Neural cell (in vitro differentiated cells): Measurements from ENCODE around the gene ST3GAL5. TPM values are rescaled to one million over a fixed set of nuclear protein-coding genes. Genes with fewer than 3 reads are reported as not detected.

Source experiments
- H2AFZ ChIP-seq: fragments of 200-600, 300-800 bp; sonication (generic), shearing (Covaris generic); 2 replicates; pipeline ENCODE4 v1.6.0; 2014; ENCODE audit warnings: low read depth, mild to moderate bottlenecking, antibody characterized with exemption, low read length, moderate library complexity
- H3F3A ChIP-seq: fragments of 200-600 bp; shearing (Covaris generic); 2 replicates; pipeline ENCODE4 v1.6.1; 2016; ENCODE audit warnings: mild to moderate bottlenecking, moderate library complexity, mixed read lengths, antibody characterized with exemption, low read length; ENCODE audit not compliant: insufficient read depth, poor library complexity, severe bottlenecking
- H3K27ac ChIP-seq: fragments of 200-600, 300-800 bp; sonication (generic), shearing (Covaris generic); 2 replicates; pipeline ENCODE4 v1.5.1; 2014; ENCODE audit warnings: mild to moderate bottlenecking, low read length, moderate library complexity
- H3K27me3 ChIP-seq: fragments of 300-800, 200-600 bp; sonication (generic), shearing (Covaris generic); 2 replicates; pipeline ENCODE4 v1.6.0; 2014; ENCODE audit warnings: mild to moderate bottlenecking, low read depth, low read length, moderate library complexity; ENCODE audit not compliant: insufficient read depth
- H3K36me3 ChIP-seq: fragments of 300-800, 200-600 bp; sonication (generic), shearing (Covaris generic); 2 replicates; pipeline ENCODE4 v1.5.1; 2014; ENCODE audit warnings: mild to moderate bottlenecking, antibody characterized with exemption, low read length, moderate library complexity; ENCODE audit not compliant: insufficient read depth
- H3K4me2 ChIP-seq: fragments of 300-800, 200-600 bp; sonication (generic), shearing (Covaris generic); 2 replicates; pipeline ENCODE4 v1.6.0; 2014; ENCODE audit warnings: mild to moderate bottlenecking, low read length
- H3K4me3 ChIP-seq: fragments of 300-800, 200-600 bp; sonication (generic), shearing (Covaris generic); 2 replicates; pipeline ENCODE4 v1.5.1; 2014; ENCODE audit warnings: mild to moderate bottlenecking, low read length, moderate library complexity
- H3K79me2 ChIP-seq: fragments of 200-600 bp; shearing (Covaris generic); replicated peaks from 2 replicates; pipeline ENCODE4 v1.6.0; 2014; ENCODE audit warnings: mild to moderate bottlenecking, low read length, moderate library complexity; ENCODE audit not compliant: insufficient read depth
- H3K9ac ChIP-seq: fragments of 300-800, 200-600 bp; sonication (generic), shearing (Covaris generic); 2 replicates; pipeline ENCODE4 v1.6.1; 2016; ENCODE audit warnings: mild to moderate bottlenecking, low read length, mixed read lengths
- H3K9me2 ChIP-seq: fragments of 200-600 bp; shearing (Covaris generic); 2 replicates; pipeline ENCODE4 v1.6.1; 2016; ENCODE audit warnings: mild to moderate bottlenecking, low read length, mixed read lengths; ENCODE audit not compliant: insufficient read depth
- H3K9me3 ChIP-seq: fragments of 200-600, 300-800 bp; sonication (generic), shearing (Covaris generic); 2 replicates; pipeline ENCODE4 v1.6.1; 2016; ENCODE audit warnings: mild to moderate bottlenecking, mixed run types, low read length, moderate library complexity, mixed read lengths
- H4K20me1 ChIP-seq: fragments of 200-600 bp; shearing (Covaris generic); 2 replicates; pipeline ENCODE4 v1.6.1; 2016; ENCODE audit warnings: mild to moderate bottlenecking, mixed run types; ENCODE audit not compliant: insufficient read depth
- EP300 ChIP-seq: fragments of 450-650 bp; conservative IDR thresholded peaks from 2 replicates; pipeline ENCODE4 v1.6.1; 2014; ENCODE audit warnings: antibody characterized with exemption, mild to moderate bottlenecking, moderate library complexity; ENCODE audit not compliant: poor library complexity, severe bottlenecking
- EZH2 ChIP-seq: fragments of 200-600, 300-800 bp; shearing (Covaris generic), sonication (generic); IDR thresholded peaks from 2 replicates; pipeline ENCODE4 v1.6.1; 2014; ENCODE audit warnings: antibody characterized with exemption, low read length, borderline replicate concordance, mild to moderate bottlenecking; ENCODE audit not compliant: insufficient read depth, poor library complexity, severe bottlenecking
- MXI1 ChIP-seq: fragments of 450-650 bp; conservative IDR thresholded peaks from 2 replicates; pipeline ENCODE4 v1.6.1; 2014; ENCODE audit warnings: antibody characterized with exemption, mild to moderate bottlenecking; ENCODE audit not compliant: poor library complexity, severe bottlenecking
- POLR2AphosphoS5 ChIP-seq: IDR thresholded peaks from 2 replicates; pipeline ENCODE4 v1.6.1; 2012
- RAD21 ChIP-seq: fragments of 450-650 bp; conservative IDR thresholded peaks from 2 replicates; pipeline ENCODE4 v1.6.1; 2014; ENCODE audit warnings: antibody characterized with exemption, mild to moderate bottlenecking, moderate library complexity
- SMC3 ChIP-seq: fragments of 450-650 bp; conservative IDR thresholded peaks from 2 replicates; pipeline ENCODE4 v1.6.1; 2014; ENCODE audit warnings: antibody characterized with exemption, mild to moderate bottlenecking, moderate library complexity; ENCODE audit not compliant: poor library complexity
- polyA plus RNA-seq: library from polyadenylated mRNA; depleted of rRNA; stranded (reverse); fragments of >200 nt; gene quantifications from 2 replicates; pipeline ENCODE4 v1.2.3, GENCODE V29; 2014
- TF ChIP-seq, protein P1 (sequence below): IDR thresholded peaks from 2 replicates; pipeline ENCODE4 v1.6.1; 2012; ENCODE audit warnings: borderline replicate concordance
- TF ChIP-seq, protein P2 (sequence below): fragments of 450-650 bp; IDR thresholded peaks from 2 replicates; pipeline ENCODE4 v1.5.1; 2014; ENCODE audit warnings: antibody characterized with exemption, mild to moderate bottlenecking, moderate library complexity; ENCODE audit not compliant: poor library complexity, severe bottlenecking

The ST3GAL5 gene
- polyA plus RNA-seq, 1 donor from 2014 or later: 55.6 TPM

- H3F3A ChIP-seq: no peaks in the 10 kb centered on the region
- no peaks in the 10 kb centered on the region for H3K36me3 ChIP-seq
- no peak overlapping the region for H2AFZ ChIP-seq
- TF ChIP-seq POLR2AphosphoS5: no peak
- H3K4me3 ChIP-seq: no peak overlapping the region
- H3K4me2 ChIP-seq: no peak overlapping the region
- no peaks in the 10 kb centered on the region for H3K27me3 ChIP-seq
- H3K9me3 ChIP-seq: no peaks in the 10 kb centered on the region
- no peaks in the 10 kb centered on the region for H3K9me2 ChIP-seq
- H3K9ac ChIP-seq: no peak overlapping the region
- H3K27ac ChIP-seq: no peak overlapping the region
- H4K20me1 ChIP-seq: no peaks in the 10 kb centered on the region
- no peaks in the 10 kb centered on the region for H3K79me2 ChIP-seq
Observed at GRCh38 chr2:85873679-85874078, 15.1 kb downstream of the ST3GAL5 start.

DNA sequence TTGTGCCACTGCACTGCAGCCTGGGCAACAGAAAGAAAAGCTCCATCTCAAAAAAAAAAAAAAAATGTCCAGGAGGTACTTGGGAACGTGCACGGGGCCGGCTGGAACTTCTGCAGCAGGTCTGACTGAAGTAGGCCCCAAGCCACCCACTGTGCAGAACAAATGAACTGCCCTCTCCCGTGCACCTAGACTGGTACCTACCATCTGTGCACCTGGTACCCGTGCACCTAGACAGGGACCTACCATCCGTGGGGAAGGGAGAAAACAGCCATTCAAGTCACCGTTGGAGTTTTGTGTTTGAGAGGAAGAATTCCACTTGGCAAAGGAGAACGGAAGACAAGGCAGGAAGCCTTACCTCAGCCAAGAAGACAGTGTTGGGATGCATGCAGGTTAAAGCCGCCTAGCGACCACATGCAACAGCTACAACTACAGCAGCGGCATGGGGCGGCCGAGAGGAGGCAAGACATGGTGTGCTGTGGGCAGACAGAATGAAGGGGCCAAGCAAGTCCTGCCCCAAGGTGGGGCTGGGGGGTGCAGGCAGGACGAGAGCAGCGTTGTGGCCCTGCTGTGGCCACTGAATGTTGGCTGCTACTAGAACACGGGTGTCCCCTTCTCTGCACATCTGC, 16.1 kb downstream of the ST3GAL5 start:
- Histone ChIP-seq H3F3A (no peaks in the 10 kb centered on the region), H4K20me1 (no peaks in the 10 kb centered on the region), H3K27me3 (no peaks in the 10 kb centered on the region), H2AFZ (no peak overlapping the region), H3K9ac (no peak overlapping the region), H3K9me3 (no peaks in the 10 kb centered on the region), H3K36me3 (no peaks in the 10 kb centered on the region), H3K79me2 (no peaks in the 10 kb centered on the region), H3K9me2 (no peaks in the 10 kb centered on the region), H3K4me2 (no peak overlapping the region), H3K27ac (no peak overlapping the region), H3K4me3 (no peak overlapping the region)
- TF ChIP-seq RAD21: no peak
- TF ChIP-seq SMC3: no peak
- TF ChIP-seq EZH2: no peak
- no peak for TF ChIP-seq POLR2AphosphoS5
- TF ChIP-seq EP300: no peak
- TF ChIP-seq, protein P1, sequence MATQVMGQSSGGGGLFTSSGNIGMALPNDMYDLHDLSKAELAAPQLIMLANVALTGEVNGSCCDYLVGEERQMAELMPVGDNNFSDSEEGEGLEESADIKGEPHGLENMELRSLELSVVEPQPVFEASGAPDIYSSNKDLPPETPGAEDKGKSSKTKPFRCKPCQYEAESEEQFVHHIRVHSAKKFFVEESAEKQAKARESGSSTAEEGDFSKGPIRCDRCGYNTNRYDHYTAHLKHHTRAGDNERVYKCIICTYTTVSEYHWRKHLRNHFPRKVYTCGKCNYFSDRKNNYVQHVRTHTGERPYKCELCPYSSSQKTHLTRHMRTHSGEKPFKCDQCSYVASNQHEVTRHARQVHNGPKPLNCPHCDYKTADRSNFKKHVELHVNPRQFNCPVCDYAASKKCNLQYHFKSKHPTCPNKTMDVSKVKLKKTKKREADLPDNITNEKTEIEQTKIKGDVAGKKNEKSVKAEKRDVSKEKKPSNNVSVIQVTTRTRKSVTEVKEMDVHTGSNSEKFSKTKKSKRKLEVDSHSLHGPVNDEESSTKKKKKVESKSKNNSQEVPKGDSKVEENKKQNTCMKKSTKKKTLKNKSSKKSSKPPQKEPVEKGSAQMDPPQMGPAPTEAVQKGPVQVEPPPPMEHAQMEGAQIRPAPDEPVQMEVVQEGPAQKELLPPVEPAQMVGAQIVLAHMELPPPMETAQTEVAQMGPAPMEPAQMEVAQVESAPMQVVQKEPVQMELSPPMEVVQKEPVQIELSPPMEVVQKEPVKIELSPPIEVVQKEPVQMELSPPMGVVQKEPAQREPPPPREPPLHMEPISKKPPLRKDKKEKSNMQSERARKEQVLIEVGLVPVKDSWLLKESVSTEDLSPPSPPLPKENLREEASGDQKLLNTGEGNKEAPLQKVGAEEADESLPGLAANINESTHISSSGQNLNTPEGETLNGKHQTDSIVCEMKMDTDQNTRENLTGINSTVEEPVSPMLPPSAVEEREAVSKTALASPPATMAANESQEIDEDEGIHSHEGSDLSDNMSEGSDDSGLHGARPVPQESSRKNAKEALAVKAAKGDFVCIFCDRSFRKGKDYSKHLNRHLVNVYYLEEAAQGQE: no peak
- TF ChIP-seq, protein P2, sequence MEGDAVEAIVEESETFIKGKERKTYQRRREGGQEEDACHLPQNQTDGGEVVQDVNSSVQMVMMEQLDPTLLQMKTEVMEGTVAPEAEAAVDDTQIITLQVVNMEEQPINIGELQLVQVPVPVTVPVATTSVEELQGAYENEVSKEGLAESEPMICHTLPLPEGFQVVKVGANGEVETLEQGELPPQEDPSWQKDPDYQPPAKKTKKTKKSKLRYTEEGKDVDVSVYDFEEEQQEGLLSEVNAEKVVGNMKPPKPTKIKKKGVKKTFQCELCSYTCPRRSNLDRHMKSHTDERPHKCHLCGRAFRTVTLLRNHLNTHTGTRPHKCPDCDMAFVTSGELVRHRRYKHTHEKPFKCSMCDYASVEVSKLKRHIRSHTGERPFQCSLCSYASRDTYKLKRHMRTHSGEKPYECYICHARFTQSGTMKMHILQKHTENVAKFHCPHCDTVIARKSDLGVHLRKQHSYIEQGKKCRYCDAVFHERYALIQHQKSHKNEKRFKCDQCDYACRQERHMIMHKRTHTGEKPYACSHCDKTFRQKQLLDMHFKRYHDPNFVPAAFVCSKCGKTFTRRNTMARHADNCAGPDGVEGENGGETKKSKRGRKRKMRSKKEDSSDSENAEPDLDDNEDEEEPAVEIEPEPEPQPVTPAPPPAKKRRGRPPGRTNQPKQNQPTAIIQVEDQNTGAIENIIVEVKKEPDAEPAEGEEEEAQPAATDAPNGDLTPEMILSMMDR: no peak
- TF ChIP-seq MXI1: no peak
